VCaP (cell line): ENCODE measurements around the gene ANKRD17.
A peak's percentile ranks its signal among the peaks of the same experiment; 100 is the strongest.

ENCODE experiments used
- H3K27ac ChIP-seq: fragments of 450-650 bp; 2 replicates; pipeline ENCODE4 v1.5.1; 2017
- TF ChIP-seq, protein P1 (sequence below): fragments of 450-650 bp; conservative IDR thresholded peaks from 2 replicates; pipeline ENCODE4 v1.5.1; 2017; ENCODE audit warnings: mild to moderate bottlenecking, moderate library complexity

ANKRD17 gene

DNA sequence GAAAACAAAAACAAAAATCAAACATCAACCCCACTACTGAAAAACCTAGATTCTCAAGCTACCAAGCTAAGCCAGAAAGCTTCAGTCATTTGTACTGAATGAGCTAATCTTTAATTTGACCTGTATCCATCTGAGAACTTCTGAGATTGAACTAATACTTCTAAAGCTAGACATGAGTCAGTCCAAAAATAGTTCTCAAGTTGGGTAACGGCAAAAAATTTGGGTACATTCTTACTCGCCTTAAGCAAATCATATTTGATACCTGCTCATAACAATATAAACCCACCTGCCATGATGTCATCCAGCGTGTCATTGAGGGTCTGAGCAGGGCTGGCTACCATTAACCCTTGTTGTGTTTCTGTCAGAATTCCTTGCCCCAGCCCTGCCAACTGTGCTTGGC lies 119.4 kb downstream of the ANKRD17 start:
- TF ChIP-seq, protein P1, sequence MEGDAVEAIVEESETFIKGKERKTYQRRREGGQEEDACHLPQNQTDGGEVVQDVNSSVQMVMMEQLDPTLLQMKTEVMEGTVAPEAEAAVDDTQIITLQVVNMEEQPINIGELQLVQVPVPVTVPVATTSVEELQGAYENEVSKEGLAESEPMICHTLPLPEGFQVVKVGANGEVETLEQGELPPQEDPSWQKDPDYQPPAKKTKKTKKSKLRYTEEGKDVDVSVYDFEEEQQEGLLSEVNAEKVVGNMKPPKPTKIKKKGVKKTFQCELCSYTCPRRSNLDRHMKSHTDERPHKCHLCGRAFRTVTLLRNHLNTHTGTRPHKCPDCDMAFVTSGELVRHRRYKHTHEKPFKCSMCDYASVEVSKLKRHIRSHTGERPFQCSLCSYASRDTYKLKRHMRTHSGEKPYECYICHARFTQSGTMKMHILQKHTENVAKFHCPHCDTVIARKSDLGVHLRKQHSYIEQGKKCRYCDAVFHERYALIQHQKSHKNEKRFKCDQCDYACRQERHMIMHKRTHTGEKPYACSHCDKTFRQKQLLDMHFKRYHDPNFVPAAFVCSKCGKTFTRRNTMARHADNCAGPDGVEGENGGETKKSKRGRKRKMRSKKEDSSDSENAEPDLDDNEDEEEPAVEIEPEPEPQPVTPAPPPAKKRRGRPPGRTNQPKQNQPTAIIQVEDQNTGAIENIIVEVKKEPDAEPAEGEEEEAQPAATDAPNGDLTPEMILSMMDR: no peak
- H3K27ac ChIP-seq: peak overlapping the region; percentile 67; the same call in 1 of the 2 replicates

DNA sequence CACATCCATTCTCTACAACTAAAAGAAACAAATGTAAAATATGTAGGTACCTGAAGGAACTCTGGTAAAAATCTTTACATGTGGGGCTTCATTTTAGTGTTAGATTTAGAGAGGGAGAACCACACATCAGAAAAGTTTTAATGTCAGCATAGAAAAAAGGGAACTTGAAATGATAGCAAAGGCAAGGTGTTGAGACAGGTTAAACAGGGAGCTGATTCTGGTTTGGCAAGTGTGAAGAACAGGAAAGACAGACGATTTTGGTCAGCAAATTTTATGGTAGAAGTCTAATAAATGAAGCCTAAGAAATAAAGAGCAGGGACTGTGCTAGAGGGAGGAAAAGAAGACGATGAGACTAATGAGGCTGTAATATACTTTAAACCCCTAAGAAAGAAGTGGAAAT lies 121.5 kb downstream of the ANKRD17 start:
- TF ChIP-seq, protein P1: no peak
- H3K27ac ChIP-seq: peak overlapping the region; percentile 67

DNA sequence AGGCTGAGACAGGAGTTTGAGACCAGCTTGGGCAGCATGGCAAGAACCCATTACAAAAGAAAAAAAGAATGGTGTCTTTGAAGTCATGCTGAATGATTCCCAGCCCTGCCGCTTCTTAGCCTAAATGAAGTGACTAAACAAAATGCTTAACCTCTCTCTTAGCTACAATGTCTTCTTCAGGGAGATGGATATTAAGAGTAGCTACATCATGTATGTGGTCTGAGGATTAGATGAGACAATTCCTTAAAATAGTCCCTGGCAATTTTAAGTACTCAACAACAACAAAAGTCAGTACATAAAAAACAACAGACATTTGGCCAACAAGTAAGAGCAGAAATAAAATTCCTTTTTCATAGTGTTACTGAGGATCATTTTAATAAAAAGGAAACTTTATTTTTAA lies 124.8 kb downstream of the ANKRD17 start:
- TF ChIP-seq, protein P1: no peak

DNA sequence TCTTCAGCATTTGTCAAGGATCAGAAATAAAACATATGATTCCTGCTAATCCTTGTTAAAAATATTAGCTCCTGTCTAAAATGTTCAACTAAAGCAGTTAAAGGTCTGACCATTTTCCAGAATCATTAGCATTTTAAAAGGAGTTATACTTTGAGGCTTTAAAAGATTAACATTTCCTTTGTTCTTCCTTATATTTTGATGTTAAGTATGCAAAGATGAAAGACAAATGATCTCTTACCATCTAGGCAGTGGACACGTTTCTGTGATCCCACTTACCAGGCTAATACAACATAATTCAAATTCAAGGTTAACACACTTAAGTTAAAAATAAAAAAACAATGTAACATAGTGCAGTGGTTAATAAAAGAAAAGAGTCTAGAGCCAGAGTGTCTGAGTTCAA lies 127.3 kb downstream of the ANKRD17 start:
- H3K27ac ChIP-seq: no peak overlapping the region
- TF ChIP-seq, protein P1: no peak

More for the DNA sequence above, 124.8 kb downstream of the ANKRD17 start:
- H3K27ac ChIP-seq: no peak overlapping the region

DNA sequence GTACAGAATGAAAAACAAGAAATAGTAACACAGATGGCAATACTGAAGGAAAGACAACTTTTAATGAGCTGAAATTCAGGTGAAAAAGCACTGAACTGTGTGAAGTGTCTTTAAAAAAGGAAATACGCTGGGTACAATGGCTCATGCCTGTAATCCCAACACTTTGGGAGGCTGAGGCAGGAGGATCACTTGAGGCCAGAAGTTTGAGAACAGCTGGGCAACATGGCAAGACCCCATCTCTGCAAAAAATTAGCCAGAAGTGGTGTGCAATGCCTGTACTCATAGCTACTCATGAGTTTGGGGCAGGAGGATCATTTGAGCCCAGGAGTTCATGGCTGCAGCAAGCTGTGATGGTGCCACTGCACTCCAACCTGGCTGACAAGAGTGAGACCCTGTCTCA lies 129.3 kb downstream of the ANKRD17 start:
- H3K27ac ChIP-seq: no peak overlapping the region
- TF ChIP-seq, protein P1: no peak

DNA sequence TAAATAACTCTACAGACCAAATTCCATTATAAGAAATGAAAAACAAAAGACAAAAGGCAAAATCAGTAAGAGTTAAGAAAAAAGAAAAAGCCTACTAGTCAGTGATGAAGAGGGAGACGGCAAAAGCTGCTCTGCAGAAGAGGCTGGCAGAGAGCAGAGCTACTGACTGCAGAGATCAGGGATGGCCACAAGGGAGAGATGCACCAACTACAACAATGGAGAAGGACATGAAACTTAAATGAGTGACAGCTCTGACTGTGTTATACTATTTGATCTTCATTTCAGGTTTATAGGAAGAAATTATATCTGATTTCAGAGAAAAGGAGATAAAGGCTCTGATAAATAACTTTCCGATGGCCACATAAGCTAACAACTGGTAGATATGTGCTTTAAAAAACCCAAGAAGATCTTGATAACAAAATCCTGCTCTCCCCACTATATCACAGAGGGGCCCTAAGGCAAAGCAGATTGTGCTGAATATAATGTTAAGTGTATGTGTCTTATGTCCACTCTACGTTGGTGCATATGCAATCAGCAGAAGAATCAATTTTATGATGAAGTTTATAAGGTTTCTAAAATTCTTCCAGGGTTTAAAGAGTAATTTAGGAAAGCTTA lies 130.7 kb downstream of the ANKRD17 start:
- peak overlapping the region; percentile 8 for H3K27ac ChIP-seq
- TF ChIP-seq, protein P1: peak; percentile 84

DNA sequence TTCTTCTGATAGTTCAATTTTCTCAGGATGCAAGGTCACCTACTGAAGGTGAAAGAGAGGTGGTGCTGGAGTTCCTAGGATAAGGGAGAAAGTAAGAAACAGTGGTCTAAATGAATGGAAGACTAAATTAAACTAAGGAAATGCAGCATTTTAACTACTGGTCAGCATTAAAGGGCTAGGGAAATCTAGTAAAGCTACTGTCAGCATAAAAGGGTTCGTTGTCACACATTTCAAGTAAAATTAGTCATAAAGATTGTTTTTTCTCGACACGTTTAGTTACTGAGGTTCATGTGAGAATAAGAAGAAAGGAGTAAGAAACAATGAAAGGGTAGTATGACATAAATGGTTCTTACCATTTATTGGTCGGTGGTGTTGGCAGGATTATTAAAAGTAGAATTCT lies 149.1 kb downstream of the ANKRD17 start:
- no peak overlapping the region for H3K27ac ChIP-seq
- TF ChIP-seq, protein P1: no peak
